Measurements from ENCODE around the gene FKBP15. TPM values are rescaled to one million over a fixed set of nuclear protein-coding genes. Genes with fewer than 3 reads are reported as not detected.

Gene FKBP15
- total RNA-seq, 1 donor from 2014 or later: 23.8 TPM

- H3K27me3 Mint-ChIP-seq: no peaks in the 10 kb centered on the region
- H3K9me3 Mint-ChIP-seq: no peaks in the 10 kb centered on the region
- H3K4me1 Mint-ChIP-seq (ENCODE audit: unreplicated experiment): peaks cover 12% of the 10 kb centered on the region
- H3K36me3 Mint-ChIP-seq: peaks cover 24% of the 10 kb centered on the region
- DNase-seq (ENCODE audit: extremely low spot score, unreplicated experiment): no peak
- no peak overlapping the region for H3K4me3 Mint-ChIP-seq
- TF ChIP-seq, protein P1, sequence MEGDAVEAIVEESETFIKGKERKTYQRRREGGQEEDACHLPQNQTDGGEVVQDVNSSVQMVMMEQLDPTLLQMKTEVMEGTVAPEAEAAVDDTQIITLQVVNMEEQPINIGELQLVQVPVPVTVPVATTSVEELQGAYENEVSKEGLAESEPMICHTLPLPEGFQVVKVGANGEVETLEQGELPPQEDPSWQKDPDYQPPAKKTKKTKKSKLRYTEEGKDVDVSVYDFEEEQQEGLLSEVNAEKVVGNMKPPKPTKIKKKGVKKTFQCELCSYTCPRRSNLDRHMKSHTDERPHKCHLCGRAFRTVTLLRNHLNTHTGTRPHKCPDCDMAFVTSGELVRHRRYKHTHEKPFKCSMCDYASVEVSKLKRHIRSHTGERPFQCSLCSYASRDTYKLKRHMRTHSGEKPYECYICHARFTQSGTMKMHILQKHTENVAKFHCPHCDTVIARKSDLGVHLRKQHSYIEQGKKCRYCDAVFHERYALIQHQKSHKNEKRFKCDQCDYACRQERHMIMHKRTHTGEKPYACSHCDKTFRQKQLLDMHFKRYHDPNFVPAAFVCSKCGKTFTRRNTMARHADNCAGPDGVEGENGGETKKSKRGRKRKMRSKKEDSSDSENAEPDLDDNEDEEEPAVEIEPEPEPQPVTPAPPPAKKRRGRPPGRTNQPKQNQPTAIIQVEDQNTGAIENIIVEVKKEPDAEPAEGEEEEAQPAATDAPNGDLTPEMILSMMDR (conservative IDR thresholded peaks at IDR 0.05): no peak
- H3K27ac Mint-ChIP-seq: no peak overlapping the region
Measured at GRCh38 chr9:113158446-113158845, 62.6 kb downstream of the FKBP15 start.

- no peak overlapping the region for H3K27ac Mint-ChIP-seq
- H3K4me1 Mint-ChIP-seq (ENCODE audit: unreplicated experiment): peaks cover 18% of the 10 kb centered on the region
- H3K9me3 Mint-ChIP-seq: no peaks in the 10 kb centered on the region
- DNase-seq (ENCODE audit: extremely low spot score, unreplicated experiment): no peak
- H3K4me3 Mint-ChIP-seq: no peak overlapping the region
- TF ChIP-seq, protein P1 (conservative IDR thresholded peaks at IDR 0.05): no peak
- H3K36me3 Mint-ChIP-seq: peaks cover 12% of the 10 kb centered on the region
- H3K27me3 Mint-ChIP-seq: peaks cover 4% of the 10 kb centered on the region
Measured at GRCh38 chr9:113156880-113157279, 64.2 kb downstream of the FKBP15 start.

DNA sequence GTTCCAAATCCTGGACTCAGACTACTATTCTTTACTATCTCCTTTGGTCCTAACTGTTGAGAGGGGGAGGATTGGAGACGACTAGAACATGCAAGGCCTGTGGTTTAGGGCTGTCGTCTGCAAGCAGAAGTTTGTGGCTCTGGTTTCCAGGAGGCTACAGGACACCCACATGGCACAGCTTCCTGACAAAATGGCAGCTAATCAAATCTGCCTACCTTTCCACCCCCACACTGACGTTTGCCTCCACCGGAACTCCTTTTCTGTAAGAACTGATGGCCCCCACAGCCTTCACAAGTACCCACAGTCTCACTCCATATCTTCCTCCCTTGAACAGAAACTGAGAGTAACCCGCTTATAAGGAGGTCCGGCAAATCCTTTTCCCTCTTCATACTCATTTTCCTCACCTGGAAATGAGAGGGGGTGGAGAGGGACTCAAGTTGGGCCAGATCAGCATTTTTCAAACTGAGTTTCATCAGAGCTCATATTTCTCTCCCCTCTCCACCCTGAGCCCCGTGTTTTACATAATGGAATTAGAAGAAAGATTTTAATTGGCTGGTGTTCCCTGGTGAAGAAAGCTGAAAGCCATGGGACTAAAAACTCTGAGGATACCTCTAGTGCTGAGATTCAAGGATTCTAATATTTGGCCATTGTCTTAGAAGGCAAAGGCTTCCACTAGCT is 65.0 kb downstream of the FKBP15 start:
- H3K4me1 Mint-ChIP-seq (ENCODE audit: unreplicated experiment): peaks cover 22% of the 10 kb centered on the region
- H3K9me3 Mint-ChIP-seq: no peaks in the 10 kb centered on the region
- no peak for DNase-seq (ENCODE audit: extremely low spot score, unreplicated experiment)
- peaks cover 7% of the 10 kb centered on the region for H3K27me3 Mint-ChIP-seq
- TF ChIP-seq, protein P1 (conservative IDR thresholded peaks at IDR 0.05): no peak
- no peak overlapping the region for H3K4me3 Mint-ChIP-seq
- H3K27ac Mint-ChIP-seq: peak overlapping the region; percentile 56
- H3K36me3 Mint-ChIP-seq: peaks cover 11% of the 10 kb centered on the region

DNA sequence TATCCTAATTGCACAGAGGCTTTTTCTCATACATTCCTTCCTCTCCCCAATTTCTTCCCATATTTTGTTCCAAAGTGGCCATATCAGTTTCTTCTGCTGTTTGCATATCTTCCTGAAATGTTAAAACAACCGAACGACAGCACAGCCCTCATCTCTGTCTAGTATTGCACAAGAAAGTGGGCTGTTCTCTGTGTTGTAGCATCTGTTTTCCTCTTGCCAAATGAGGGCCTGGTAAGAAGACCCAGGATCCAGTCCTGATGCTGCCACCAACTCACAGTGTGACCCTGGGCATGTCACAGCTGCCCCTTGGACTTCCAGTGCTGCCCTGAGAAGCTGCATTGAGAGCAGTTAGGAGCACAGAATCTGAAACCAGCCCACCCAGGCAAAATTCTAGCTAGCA is 66.1 kb downstream of the FKBP15 start:
- Mint-ChIP-seq H3K4me1 (ENCODE audit: unreplicated experiment) (peaks cover 19% of the 10 kb centered on the region), H3K27me3 (peaks cover 7% of the 10 kb centered on the region), H3K36me3 (peaks cover 8% of the 10 kb centered on the region), H3K27ac (no peak overlapping the region), H3K9me3 (no peaks in the 10 kb centered on the region), H3K4me3 (no peak overlapping the region)
- DNase-seq (ENCODE audit: extremely low spot score, unreplicated experiment): no peak
- TF ChIP-seq, protein P1 (conservative IDR thresholded peaks at IDR 0.05): no peak

DNA sequence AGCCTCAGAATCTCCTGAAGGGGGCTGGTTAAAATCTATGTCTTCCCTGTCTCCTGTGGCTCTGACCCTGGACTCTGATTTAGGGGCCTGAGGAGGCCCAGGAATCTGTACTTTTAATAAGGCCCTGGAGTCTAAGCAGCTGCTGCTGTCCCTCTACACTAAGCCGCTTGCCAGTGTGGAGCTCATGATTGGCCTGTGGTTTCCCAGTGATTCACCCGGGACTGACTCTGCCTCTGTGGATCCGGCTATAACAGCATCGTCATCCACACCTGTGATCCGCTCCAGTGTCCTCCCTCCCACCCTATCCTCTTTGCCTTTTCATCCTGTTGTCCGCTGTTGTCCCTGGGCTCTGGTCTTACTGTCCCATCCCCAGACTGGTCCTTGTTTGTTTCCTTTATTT is 66.6 kb downstream of the FKBP15 start:
- TF ChIP-seq, protein P1 (conservative IDR thresholded peaks at IDR 0.05): no peak
- Mint-ChIP-seq H3K4me1 (ENCODE audit: unreplicated experiment) (peaks cover 19% of the 10 kb centered on the region), H3K36me3 (peaks cover 8% of the 10 kb centered on the region), H3K27me3 (peaks cover 7% of the 10 kb centered on the region), H3K27ac (no peak overlapping the region), H3K9me3 (no peaks in the 10 kb centered on the region), H3K4me3 (no peak overlapping the region)
- DNase-seq (ENCODE audit: extremely low spot score, unreplicated experiment): no peak
